Common myeloid progenitor, CD34-positive (primary cell): Measurements from ENCODE around the gene TLN1.
A peak's percentile ranks its signal among the peaks of the same experiment; 100 is the strongest.

Experiments
- CTCF ChIA-PET: fragments of 350-600 bp; sonication (Branson Sonifier 250); formaldehyde crosslinking; loops from one replicate; lab custom pipeline; 2021; ENCODE audit warnings: antibody characterized with exemption; lab: Charles Lee
- POLR2A ChIA-PET: fragments of 350-600 bp; sonication (Branson Sonifier 250); formaldehyde crosslinking; loops from one replicate; lab custom pipeline; 2021; ENCODE audit warnings: antibody characterized with exemption; lab: Charles Lee
- DNase-seq, 3 donors: peaks; one replicate each; pipeline versions ENCODE4 v3.0.0 to v3.0.0-alpha.2; 2013
- H3K27ac ChIP-seq, 2 experiments: 1 replicate in 1 of 2; 2 replicates in 1 of 2; pipeline ENCODE4 v1.7.0; 2013; ENCODE audit warnings: inconsistent platforms in 2 of 2, low read length in 2 of 2, mild to moderate bottlenecking in 2 of 2, low read depth in 1 of 2, moderate library complexity in 1 of 2; ENCODE audit not compliant: severe bottlenecking in 2 of 2, insufficient read depth in 1 of 2, poor library complexity in 1 of 2
- H3K27me3 ChIP-seq, 5 experiments: replicated peaks in 2 of 5; 1 replicate in 3 of 5; 2 replicates in 2 of 5; pipeline versions ENCODE4 v1.6.1 to v1.7.0; 2013; ENCODE audit warnings: low read length in 4 of 5, mild to moderate bottlenecking in 2 of 5, moderate library complexity in 2 of 5, inconsistent platforms in 1 of 5; ENCODE audit not compliant: insufficient read depth in 5 of 5, control insufficient read depth in 4 of 5
- H3K36me3 ChIP-seq, 4 experiments: 1 replicate in 2 of 4; 2 replicates in 2 of 4; pipeline versions ENCODE4 v1.6.1 to v1.7.0; 2013; ENCODE audit warnings: low read length in 3 of 4, control low read depth in 1 of 4, mild to moderate bottlenecking in 1 of 4; ENCODE audit not compliant: control insufficient read depth in 4 of 4, insufficient read depth in 4 of 4
- H3K4me1 ChIP-seq, 4 experiments: 1 replicate in 3 of 4; 2 replicates in 1 of 4; pipeline versions ENCODE4 v1.6.1 to v1.7.1; 2013; ENCODE audit warnings: low read length in 3 of 4, mild to moderate bottlenecking in 3 of 4, control low read depth in 1 of 4, inconsistent platforms in 1 of 4, moderate library complexity in 1 of 4; ENCODE audit not compliant: control insufficient read depth in 4 of 4, insufficient read depth in 4 of 4; ENCODE audit errors: control extremely low read depth in 1 of 4
- H3K4me3 ChIP-seq, 7 experiments: 1 replicate in 4 of 7; 2 replicates in 3 of 7; pipeline versions ENCODE4 v1.5.1 to v1.7.0; 2013; ENCODE audit warnings: mild to moderate bottlenecking in 7 of 7, low read length in 6 of 7, moderate library complexity in 6 of 7, inconsistent platforms in 2 of 7, low read depth in 2 of 7, control low read depth in 1 of 7; ENCODE audit not compliant: insufficient read depth in 4 of 7, control insufficient read depth in 1 of 7; ENCODE audit errors: extremely low read depth in 1 of 7
- H3K9me3 ChIP-seq, 5 experiments: 1 replicate in 4 of 5; 2 replicates in 1 of 5; pipeline versions ENCODE4 v1.6.1 to v1.7.1; 2013; ENCODE audit warnings: low read length in 4 of 5, mild to moderate bottlenecking in 2 of 5, inconsistent platforms in 1 of 5, low read depth in 1 of 5, moderate library complexity in 1 of 5; ENCODE audit not compliant: control insufficient read depth in 4 of 5, insufficient read depth in 2 of 5; ENCODE audit errors: control extremely low read depth in 1 of 5
- WGBS: methylation state at CpG from one replicate; pipeline ENCODE4 v1.1.5; 2013; ENCODE audit not compliant: insufficient coverage; 5-methylcytosine and 5-hydroxymethylcytosine counted together

The TLN1 gene

GRCh38 chr9:35653611-35654010, 78.4 kb downstream of the TLN1 start:
- ChIA-PET CTCF (interaction anchor here (1.1 kb wide), 1 partner anchor 8 kb away, joined by 4 read pairs; no protein-coding TSS in a partner anchor), POLR2A (no interaction called here)
- Histone ChIP-seq H3K27me3 (no peaks in the 10 kb centered on the region), H3K9me3 (no peaks in the 10 kb centered on the region), H3K27ac (no peak overlapping the region), H3K36me3 (no peaks in the 10 kb centered on the region), H3K4me3 (no peak overlapping the region), H3K4me1 (peaks cover 2 to 45% (median 30%) of the 10 kb centered on the region in 4 experiments)
- WGBS: 100% methylated on average over 1 of the region's 2 CpGs
- no peak for DNase-seq

- WGBS: 97% methylated on average over 7 of the region's 8 CpGs
- CTCF ChIA-PET: no interaction called here
- peaks cover 2 to 51% (median 31%) of the 10 kb centered on the region in 4 experiments for H3K4me1 ChIP-seq
These were observed 79.2 kb downstream of the TLN1 start for GRCh38 chr9:35652829-35653209.

GRCh38 chr9:35651956-35652828, 79.8 kb downstream of the TLN1 start:
- ChIA-PET CTCF (no interaction called here), POLR2A (interaction anchor here (0.6 kb wide), 1 partner anchor 751 kb away, joined by 3 read pairs; no protein-coding TSS in a partner anchor)
- Histone ChIP-seq H3K4me3 (no peak overlapping the region), H3K9me3 (no peaks in the 10 kb centered on the region), H3K4me1 (peaks cover 2 to 51% (median 31%) of the 10 kb centered on the region in 4 experiments), H3K36me3 (no peaks in the 10 kb centered on the region), H3K27me3 (no peaks in the 10 kb centered on the region), H3K27ac (no peak overlapping the region)
- DNase-seq: no peak
- 98% methylated on average over 4 of the region's 7 CpGs for WGBS

More at GRCh38 chr9:35652829-35653209, 79.2 kb downstream of the TLN1 start:
- Histone ChIP-seq H3K27ac (no peak overlapping the region), H3K27me3 (no peaks in the 10 kb centered on the region), H3K4me3 (no peak overlapping the region), H3K9me3 (no peaks in the 10 kb centered on the region), H3K36me3 (no peaks in the 10 kb centered on the region)
- no peak for DNase-seq
- POLR2A ChIA-PET: interaction anchor here (0.6 kb wide), 1 partner anchor 751 kb away, joined by 3 read pairs; no protein-coding TSS in a partner anchor

DNA sequence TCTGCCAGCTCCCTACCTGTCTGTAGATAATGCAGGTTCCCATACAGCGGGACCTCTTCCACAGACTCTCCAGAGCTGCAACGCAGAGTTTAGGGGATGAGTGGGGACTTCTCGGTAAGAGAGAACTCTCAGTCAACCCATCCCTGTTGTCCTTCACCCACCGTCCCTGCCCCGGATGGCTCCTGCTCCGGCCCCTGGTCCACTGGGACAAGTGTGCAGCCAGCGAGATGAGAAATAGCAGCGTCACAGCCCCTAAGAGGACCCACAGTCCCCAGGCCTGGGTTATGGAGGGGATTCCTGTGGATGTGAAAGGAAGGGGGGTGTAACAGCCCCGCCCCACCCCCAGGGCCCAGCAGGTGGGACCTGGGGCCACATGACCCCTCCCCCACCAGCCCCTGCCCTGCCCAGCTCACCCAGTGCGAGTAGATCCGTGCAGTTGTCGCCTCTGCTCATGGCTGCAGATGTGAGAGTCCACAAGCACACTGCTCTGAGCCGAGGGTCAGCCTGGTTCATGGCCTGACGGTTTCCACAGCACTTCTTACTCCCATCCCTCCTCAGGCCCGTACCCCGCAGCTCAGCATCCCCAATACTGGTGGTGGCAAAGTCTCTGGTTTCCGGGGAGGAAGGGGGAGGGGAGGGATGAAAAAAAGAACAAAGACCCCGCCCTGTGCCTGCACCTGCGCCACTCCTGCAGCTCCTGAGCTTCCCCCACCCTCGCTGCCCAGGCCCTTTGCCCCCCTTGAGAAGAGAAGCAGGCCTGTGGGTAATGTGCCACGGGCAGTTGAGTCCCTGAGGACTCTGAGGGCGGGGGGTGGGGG, 81.4 kb downstream of the TLN1 start, which contains the start of gene SIT1:
Gene SIT1 (minus strand): TSS at position 591 of the 818 bp plus-strand sequence. CDS start 78 bp downstream, at position 513.
- H3K4me1 ChIP-seq: peaks cover 0 to 55% (median 32%) of the 10 kb centered on the region in 4 experiments
- 85% methylated on average over 9 of the region's 22 CpGs for WGBS
- peak within 1 kb of the TSS in 1 of 7 experiments; percentile 19 for H3K4me3 ChIP-seq
- no peaks in the 10 kb centered on the region for H3K36me3 ChIP-seq
- ChIA-PET POLR2A (no interaction called here), CTCF (interaction anchor here (1.1 to 8.5 kb wide), 4 partner anchors 10 to 45 kb away, joined by 4 to 117 read pairs (median 50); partner anchors contain the start of genes ARHGEF39, CCDC107 and RMRP)
- no peaks in the 10 kb centered on the region for H3K27me3 ChIP-seq
- H3K9me3 ChIP-seq: no peaks in the 10 kb centered on the region
- no peak for DNase-seq
- peak within 1 kb of the TSS in 1 of 2 experiments; percentile 32 for H3K27ac ChIP-seq

- Histone ChIP-seq H3K4me3 (peak overlapping the region in 1 of 7 experiments; percentile 19), H3K27me3 (no peaks in the 10 kb centered on the region), H3K4me1 (peaks cover 0 to 56% (median 34%) of the 10 kb centered on the region in 4 experiments), H3K9me3 (no peaks in the 10 kb centered on the region), H3K36me3 (no peaks in the 10 kb centered on the region), H3K27ac (peak overlapping the region in 1 of 2 experiments; percentile 32)
- 86% methylated on average over 23 of the region's 26 CpGs for WGBS
- ChIA-PET CTCF (interaction anchor here (1.1 to 8.5 kb wide), 4 partner anchors 11 to 46 kb away, joined by 4 to 117 read pairs (median 50); partner anchors contain the start of genes ARHGEF39, CCDC107 and RMRP), POLR2A (interaction anchor here (0.9 kb wide), 1 partner anchor 25 kb away, joined by 3 read pairs; no protein-coding TSS in a partner anchor)
- peak in 2 of 3 donors; percentile 22 to 25 for DNase-seq
These were observed 82.3 kb downstream of the TLN1 start for GRCh38 chr9:35649431-35650340.
